GM12872 (cell line): ENCODE results near the gene SERF2.

ENCODE experiments used
- TF ChIP-seq, protein P1 (sequence below): IDR thresholded peaks from 3 replicates; pipeline ENCODE4 v1.5.1; 2011; ENCODE audit warnings: low read depth, mild to moderate bottlenecking, low read length, moderate library complexity; ENCODE audit not compliant: insufficient read depth

Gene SERF2

DNA sequence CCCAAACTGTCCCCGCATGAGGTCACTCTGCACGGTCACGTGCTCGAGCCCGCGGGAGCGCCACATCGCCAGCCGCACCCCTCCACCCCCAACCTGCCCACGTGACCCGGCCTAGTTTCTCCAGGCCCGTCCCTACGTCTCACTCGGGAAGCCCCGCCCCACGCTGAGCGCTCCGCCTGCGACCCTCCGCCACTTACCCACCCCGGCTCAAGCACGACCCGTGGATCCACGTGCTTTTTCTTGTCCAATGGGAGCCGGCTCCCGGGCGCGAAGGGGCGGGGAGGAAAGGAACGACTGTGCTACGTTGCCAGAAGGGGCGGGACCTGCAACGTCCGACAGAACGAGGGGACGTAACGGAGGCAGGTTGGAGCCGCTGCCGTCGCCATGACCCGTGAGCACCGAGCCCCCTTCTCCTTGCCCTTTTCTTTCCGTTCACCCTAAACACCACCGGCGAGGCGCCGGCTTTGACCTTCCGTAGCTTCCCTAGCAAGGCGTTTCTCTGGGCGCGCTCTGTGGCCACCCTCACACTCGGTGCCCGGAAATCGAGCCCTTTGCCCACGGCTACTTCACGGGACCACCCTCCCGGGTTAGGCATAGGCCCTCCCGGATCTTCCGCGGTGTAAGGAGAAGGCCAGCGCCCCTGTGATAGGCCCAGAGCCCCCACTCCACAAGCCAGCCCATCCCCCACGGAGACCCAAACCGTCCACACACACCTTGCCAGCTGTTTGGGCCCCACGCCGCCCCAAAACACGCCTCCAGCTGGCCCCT is at the start of gene SERF2:
SERF2 (plus strand) TSS at position 328 of the 768 bp plus-strand sequence; CDS start at position 385, 57 bp downstream.
- TF ChIP-seq, protein P1, sequence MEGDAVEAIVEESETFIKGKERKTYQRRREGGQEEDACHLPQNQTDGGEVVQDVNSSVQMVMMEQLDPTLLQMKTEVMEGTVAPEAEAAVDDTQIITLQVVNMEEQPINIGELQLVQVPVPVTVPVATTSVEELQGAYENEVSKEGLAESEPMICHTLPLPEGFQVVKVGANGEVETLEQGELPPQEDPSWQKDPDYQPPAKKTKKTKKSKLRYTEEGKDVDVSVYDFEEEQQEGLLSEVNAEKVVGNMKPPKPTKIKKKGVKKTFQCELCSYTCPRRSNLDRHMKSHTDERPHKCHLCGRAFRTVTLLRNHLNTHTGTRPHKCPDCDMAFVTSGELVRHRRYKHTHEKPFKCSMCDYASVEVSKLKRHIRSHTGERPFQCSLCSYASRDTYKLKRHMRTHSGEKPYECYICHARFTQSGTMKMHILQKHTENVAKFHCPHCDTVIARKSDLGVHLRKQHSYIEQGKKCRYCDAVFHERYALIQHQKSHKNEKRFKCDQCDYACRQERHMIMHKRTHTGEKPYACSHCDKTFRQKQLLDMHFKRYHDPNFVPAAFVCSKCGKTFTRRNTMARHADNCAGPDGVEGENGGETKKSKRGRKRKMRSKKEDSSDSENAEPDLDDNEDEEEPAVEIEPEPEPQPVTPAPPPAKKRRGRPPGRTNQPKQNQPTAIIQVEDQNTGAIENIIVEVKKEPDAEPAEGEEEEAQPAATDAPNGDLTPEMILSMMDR = no peak

DNA sequence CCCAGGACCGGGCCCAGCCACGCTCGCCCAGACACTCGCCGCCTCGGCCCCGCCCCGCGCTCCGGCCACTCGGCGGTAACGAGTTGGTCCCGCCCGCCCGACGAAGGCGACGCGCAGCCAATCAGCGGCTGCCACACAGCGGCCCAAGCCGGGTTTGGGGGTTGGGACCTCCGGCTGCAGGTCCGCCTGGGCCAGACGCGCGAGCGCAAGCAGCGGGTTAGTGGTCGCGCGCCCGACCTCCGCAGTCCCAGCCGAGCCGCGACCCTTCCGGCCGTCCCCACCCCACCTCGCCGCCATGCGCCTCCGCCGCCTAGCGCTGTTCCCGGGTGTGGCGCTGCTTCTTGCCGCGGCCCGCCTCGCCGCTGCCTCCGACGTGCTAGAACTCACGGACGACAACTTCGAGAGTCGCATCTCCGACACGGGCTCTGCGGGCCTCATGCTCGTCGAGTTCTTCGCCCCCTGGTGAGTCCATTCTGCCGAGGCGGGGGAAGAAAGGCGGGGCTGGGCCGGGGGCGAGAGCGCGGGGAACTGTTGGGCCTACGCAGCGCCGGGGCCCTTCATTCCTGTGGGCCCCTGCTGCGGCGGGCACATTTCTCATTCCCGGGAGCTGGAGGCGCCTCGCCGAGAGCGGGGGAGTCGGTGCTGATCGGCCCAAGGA is 45.7 kb upstream of the SERF2 start, which contains the start of gene PDIA3:
PDIA3 (plus strand) TSS at position 194 of the 658 bp plus-strand sequence; CDS start at position 296, 102 bp downstream.
- TF ChIP-seq, protein P1 = peak; percentile 10; the same call in 1 of the 3 replicates

DNA sequence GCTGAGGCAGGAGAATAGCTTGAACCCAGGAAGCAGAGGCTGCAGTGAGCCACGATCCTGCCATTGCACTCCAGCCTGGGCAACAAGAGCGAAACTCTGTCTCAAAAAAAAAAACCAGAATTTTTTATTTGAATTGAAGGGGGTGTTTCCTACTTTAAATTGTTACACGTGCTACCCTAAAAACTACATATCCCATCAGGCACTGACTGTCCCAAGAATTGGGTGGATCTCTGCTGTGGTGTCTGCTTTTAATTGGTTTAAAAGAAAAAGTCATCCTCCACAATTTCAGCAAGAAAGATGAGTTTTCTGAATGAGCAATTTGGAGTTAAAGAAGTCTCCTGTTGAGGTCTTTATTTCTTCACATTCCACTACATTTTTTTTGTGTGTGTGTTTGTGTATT is 43.7 kb upstream of the SERF2 start:
- TF ChIP-seq, protein P1 = no peak

DNA sequence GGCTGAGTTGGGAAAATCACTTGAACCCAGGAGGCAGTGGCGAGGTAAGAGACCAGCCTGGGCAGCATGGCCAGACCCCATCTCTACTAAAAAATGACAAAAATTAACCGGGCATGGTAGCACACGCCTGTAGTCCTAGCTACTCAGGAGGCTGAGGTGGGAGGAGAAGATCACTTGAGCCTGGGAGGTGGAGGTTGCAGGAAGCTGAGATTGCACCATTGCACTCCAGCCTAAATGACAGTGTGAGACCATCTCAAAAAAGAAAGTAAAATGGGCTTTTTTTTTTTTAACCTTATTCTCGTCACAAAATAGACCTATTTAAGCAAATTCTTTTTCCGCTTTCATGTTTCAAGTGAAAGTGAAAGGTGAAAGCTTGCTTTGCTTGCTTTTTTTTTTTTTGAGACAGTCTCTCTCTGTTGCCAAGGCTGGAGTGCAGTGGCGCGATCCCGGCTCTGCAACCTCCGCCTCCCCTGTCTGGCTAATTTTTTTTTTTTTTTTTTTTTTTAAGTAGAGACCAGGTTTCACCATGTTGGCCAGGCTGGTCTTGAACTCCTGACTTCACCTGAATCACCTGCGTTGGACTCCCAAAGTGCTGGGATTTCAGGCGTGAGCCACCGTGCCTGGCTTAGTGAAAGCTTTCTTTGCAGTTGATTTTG is 42.3 kb upstream of the SERF2 start:
- TF ChIP-seq, protein P1 = no peak

DNA sequence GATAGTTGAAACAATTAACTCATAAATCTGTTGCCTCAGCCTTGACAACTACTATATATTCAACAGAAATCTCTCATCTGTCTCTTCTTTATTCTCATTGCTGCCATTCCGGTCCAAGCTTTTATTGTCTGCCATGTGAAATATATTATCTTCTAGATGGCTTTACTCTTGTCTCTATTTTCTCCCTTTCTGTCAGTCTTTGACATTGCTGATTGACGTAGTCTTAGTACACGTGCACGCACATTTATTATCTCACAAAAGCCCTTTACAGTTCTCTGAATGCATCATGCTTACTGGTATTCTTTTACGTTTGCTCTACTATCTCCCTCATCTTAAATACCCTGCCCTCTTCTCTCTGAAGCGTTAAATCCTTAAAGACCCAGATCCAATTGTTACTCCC is 40.2 kb upstream of the SERF2 start:
- TF ChIP-seq, protein P1 = no peak

DNA sequence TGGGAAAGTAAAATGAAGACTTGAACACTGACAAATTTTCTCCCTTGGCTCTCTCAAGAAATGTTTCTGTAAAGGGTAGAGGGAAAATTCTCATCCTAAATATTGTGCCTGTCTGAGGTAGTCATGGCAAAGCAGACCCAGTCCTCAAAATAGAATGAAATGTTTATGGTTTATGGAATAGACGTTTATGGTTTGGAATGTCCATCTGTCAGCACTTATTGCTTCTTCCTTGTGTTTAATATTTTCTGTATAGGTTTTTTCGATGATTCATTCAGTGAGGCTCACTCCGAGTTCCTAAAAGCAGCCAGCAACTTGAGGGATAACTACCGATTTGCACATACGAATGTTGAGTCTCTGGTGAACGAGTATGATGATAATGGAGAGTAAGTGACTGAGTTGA is 29.3 kb upstream of the SERF2 start:
- TF ChIP-seq, protein P1 = no peak

DNA sequence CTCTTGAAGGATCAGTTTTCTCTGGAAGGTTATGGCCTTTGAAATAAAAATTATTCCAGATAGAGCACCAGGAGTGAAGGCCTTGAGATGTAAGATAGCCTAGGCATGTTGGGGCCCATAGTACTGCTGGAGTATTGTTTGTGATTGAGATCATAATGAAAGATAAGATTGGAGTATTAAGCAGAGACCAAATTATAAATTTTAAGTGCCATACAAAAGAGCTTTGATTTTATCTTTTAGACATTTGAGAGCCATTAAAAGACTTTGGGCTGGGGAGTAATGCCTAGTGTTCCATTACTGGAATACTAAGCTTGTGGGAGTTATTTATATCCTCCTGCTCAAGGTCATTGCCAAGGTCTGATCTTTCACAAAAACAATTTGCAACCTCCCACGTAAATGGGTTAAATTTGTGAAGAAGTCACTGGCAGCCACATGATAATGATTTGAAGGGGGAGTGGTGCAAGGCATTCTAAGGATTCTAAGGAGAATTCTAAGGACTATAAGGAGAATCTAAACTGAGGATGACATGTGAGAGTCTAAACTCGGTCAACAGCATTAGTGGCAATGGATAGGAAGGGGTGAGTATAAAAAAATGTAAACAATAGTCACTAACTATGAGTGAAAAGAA is 28.2 kb upstream of the SERF2 start:
- TF ChIP-seq, protein P1 = no peak
